Measurements from ENCODE around the gene KIF13A.

The KIF13A gene

DNA sequence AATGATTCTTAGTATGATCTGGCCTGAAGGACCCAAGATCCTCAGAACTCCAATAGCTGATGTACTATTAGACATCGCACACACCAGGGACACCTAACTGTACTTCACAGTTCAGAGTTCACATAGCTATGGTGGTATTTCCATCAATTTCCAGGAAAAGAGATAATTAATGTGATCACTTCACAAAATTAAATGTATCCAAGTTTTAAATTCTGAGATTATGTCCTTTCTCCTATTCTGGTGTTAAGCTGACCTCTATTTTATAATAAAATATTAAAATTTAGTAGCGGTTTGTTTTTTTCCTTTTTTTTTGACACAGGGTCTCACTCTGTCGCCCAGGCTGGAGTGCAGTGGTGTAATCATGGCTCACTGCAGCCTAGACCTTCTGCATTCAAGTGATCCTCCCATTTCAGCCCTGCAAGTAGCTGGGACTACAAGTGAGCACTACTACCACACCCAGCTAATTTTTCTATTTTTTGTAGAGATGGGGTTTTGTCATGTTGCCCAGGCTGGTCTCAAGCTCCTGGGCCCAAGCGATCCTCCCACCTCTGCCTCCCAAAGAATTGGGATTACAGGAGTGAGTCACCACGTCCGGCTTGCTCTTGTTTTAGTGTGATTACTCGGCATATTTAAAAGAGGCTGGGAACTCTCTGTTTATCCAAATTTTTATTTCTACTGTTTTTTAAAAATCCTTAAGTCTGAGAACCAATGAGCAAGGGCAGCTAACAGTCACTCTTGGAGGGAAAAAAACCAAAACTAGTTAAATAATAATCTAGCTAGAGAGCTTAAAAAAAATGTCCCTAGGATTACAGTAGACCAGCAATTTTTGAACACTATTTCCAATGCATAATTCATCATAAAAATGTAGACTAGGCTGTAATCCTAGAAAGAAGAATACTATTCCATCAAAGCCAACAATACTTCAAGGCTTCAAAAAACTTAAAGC lies 16.0 kb downstream of the KIF13A start:
- TF ChIP-seq, protein P1, sequence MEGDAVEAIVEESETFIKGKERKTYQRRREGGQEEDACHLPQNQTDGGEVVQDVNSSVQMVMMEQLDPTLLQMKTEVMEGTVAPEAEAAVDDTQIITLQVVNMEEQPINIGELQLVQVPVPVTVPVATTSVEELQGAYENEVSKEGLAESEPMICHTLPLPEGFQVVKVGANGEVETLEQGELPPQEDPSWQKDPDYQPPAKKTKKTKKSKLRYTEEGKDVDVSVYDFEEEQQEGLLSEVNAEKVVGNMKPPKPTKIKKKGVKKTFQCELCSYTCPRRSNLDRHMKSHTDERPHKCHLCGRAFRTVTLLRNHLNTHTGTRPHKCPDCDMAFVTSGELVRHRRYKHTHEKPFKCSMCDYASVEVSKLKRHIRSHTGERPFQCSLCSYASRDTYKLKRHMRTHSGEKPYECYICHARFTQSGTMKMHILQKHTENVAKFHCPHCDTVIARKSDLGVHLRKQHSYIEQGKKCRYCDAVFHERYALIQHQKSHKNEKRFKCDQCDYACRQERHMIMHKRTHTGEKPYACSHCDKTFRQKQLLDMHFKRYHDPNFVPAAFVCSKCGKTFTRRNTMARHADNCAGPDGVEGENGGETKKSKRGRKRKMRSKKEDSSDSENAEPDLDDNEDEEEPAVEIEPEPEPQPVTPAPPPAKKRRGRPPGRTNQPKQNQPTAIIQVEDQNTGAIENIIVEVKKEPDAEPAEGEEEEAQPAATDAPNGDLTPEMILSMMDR (IDR thresholded peaks at IDR 0.05; ENCODE audit: control insufficient read depth, insufficient read depth, low read depth, low read length, missing control alignments): no peak
- DNase-seq (ENCODE audit: low read depth): no peak
- no peak overlapping the region for H3K4me3 ChIP-seq (ENCODE audit: control insufficient read depth, low read depth, low read length)

DNA sequence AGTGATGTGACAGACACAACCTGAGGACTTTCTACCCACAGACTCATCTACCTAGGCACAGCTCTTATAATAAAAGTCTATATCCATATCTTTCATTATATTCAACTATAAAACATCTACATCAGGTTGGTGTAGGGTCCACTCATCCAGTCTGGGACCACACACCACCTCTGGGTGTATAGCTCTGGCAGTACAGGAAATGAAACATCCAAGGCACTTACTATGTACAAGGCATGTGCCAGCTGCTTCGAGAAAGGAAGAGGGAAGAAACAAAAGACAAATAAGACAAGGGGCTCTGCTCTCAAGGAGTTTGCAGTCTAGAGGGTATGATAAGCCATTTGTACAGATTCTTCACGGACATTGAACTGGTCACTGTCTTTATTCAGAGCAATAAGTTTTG lies 18.6 kb downstream of the KIF13A start:
- H3K4me3 ChIP-seq (ENCODE audit: control insufficient read depth, low read depth, low read length): no peak overlapping the region
- no peak for DNase-seq (ENCODE audit: low read depth)
- TF ChIP-seq, protein P1 (IDR thresholded peaks at IDR 0.05; ENCODE audit: control insufficient read depth, insufficient read depth, low read depth, low read length, missing control alignments): no peak

GRCh38 chr6:17967668-17968518 lies 19.5 kb downstream of the KIF13A start:
- TF ChIP-seq, protein P1 (IDR thresholded peaks at IDR 0.05; ENCODE audit: control insufficient read depth, insufficient read depth, low read depth, low read length, missing control alignments): no peak
- no peak for DNase-seq (ENCODE audit: low read depth)
- H3K4me3 ChIP-seq (ENCODE audit: control insufficient read depth, low read depth, low read length): no peak overlapping the region

DNA sequence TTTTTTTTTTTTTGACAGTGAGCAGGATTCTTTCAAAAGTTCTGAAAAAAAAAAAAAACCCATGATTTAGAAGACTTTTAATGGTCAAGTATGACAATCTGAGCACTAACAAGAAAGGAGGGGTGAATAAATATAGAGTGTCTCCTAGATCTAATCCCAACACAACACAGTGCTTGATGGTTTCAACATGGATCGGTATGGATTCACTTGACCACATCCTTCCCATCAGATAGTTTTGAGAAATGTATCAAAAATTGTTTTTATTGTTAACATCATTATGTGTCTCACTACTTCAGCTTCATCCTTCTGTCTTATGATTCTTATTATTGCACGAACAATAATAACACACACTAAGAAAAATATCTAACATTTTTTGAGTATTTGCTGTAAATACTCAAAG lies 21.0 kb downstream of the KIF13A start:
- no peak overlapping the region for H3K4me3 ChIP-seq (ENCODE audit: control insufficient read depth, low read depth, low read length)
- TF ChIP-seq, protein P1 (IDR thresholded peaks at IDR 0.05; ENCODE audit: control insufficient read depth, insufficient read depth, low read depth, low read length, missing control alignments): no peak
- no peak for DNase-seq (ENCODE audit: low read depth)

- DNase-seq (ENCODE audit: low read depth): no peak
- TF ChIP-seq, protein P1 (IDR thresholded peaks at IDR 0.05; ENCODE audit: control insufficient read depth, insufficient read depth, low read depth, low read length, missing control alignments): no peak
Observed at GRCh38 chr6:17965397-17965796, 22.0 kb downstream of the KIF13A start.

GRCh38 chr6:17964633-17965032 lies 22.8 kb downstream of the KIF13A start:
- no peak overlapping the region for H3K4me3 ChIP-seq (ENCODE audit: control insufficient read depth, low read depth, low read length)
- TF ChIP-seq, protein P1 (IDR thresholded peaks at IDR 0.05; ENCODE audit: control insufficient read depth, insufficient read depth, low read depth, low read length, missing control alignments): no peak
- no peak for DNase-seq (ENCODE audit: low read depth)

More at GRCh38 chr6:17965397-17965796, 22.0 kb downstream of the KIF13A start:
- H3K4me3 ChIP-seq (ENCODE audit: control insufficient read depth, low read depth, low read length): no peak overlapping the region

All from AG09309 (cell line).